Thyroid gland (tissue), 4 donors: ENCODE data around the gene CA12. TPM values are rescaled to one million over a fixed set of nuclear protein-coding genes. Genes with fewer than 3 reads are reported as not detected.

Source experiments
- DNase-seq, 2 donors: peaks; one replicate each; pipeline ENCODE4 v3.0.0-alpha.2; 2019
- H3K27ac ChIP-seq, 3 donors: fragments of 200-600 bp; sonication (generic); 1 replicate in 2 of 3; 2 replicates in 1 of 3; pipeline ENCODE4 v1.5.1; 2016 to 2019; ENCODE audit warnings: mild to moderate bottlenecking in 1 of 3, moderate library complexity in 1 of 3
- H3K27me3 ChIP-seq: fragments of 200-600 bp; sonication (generic); one replicate; pipeline ENCODE4 v1.5.1; 2019
- H3K36me3 ChIP-seq, 2 donors: fragments of 200-600 bp; sonication (generic); one replicate each; pipeline ENCODE4 v1.5.1; 2016 to 2019
- H3K4me1 ChIP-seq, 2 donors: fragments of 200-600 bp; sonication (generic); one replicate each; pipeline ENCODE4 v1.5.1; 2017 to 2019
- H3K4me3 ChIP-seq, 3 donors: fragments of 200-600 bp; sonication (generic); replicated peaks in 1 of 3; 1 replicate in 2 of 3; 2 replicates in 1 of 3; pipeline ENCODE4 v1.5.1; 2016; ENCODE audit warnings: mild to moderate bottlenecking in 1 of 3
- H3K9me3 ChIP-seq: fragments of 200-600 bp; sonication (generic); one replicate; pipeline ENCODE4 v1.5.1; 2017
- CTCF ChIP-seq, 6 experiments: fragments of 200-600 bp in 3 of 6; fragments of 450-650 bp in 3 of 6; sonication (generic) in 3 of 6; IDR thresholded peaks; one replicate each; pipeline ENCODE4 v1.5.1; 2016 to 2019; ENCODE audit warnings: antibody characterized with exemption in 6 of 6, mild to moderate bottlenecking in 2 of 6, inconsistent platforms in 1 of 6, moderate library complexity in 1 of 6
- POLR2A ChIP-seq, 2 donors: fragments of 450-650 bp; IDR thresholded peaks; one replicate each; pipeline ENCODE4 v1.6.1; 2017; ENCODE audit warnings: antibody characterized with exemption in 2 of 2, mild to moderate bottlenecking in 2 of 2, moderate library complexity in 1 of 2
- WGBS, 2 donors: methylation state at CpG; one replicate each; pipeline ENCODE4 v1.1.5; 2017; 5-methylcytosine and 5-hydroxymethylcytosine counted together
- intact Hi-C: fragments of 100-400 bp; cut with DNase I; formaldehyde crosslinking; loops from one replicate; pipeline ENCODE4 v1.15.1; 2023
- total RNA-seq, 4 donors: library from RNA; depleted of rRNA; stranded (reverse); fragments of >200 nt; gene quantifications; one replicate each; pipeline ENCODE4 v1.2.3, GENCODE V29; 2016

The CA12 gene
- total RNA-seq, 4 donors from 2014 or later: 0.33 to 21.9 (median 4.3) TPM

GRCh38 chr15:63402498-63403253 lies 21.0 kb upstream of the CA12 start:
- no peak overlapping the region for H3K4me3 ChIP-seq
- H3K4me1 ChIP-seq: no peaks in the 10 kb centered on the region
- DNase-seq: no peak
- H3K9me3 ChIP-seq: no peaks in the 10 kb centered on the region
- no peaks in the 10 kb centered on the region for H3K27me3 ChIP-seq
- 47 to 56% methylated on average over 7 of the region's 7 CpGs for WGBS, 2 donors
- TF ChIP-seq CTCF (IDR thresholded peaks at IDR 0.05): peak; percentile 26 to 80 (median 52)
- no peak for TF ChIP-seq POLR2A (IDR thresholded peaks at IDR 0.05)
- H3K36me3 ChIP-seq: no peaks in the 10 kb centered on the region
- intact Hi-C loops: loop anchor here (2.0 kb wide), 1 partner anchor 112 kb away; no protein-coding TSS in a partner anchor
- no peak overlapping the region for H3K27ac ChIP-seq

- WGBS, 2 donors: 95 to 98% methylated on average over 5 of the region's 5 CpGs
- Histone ChIP-seq H3K27me3 (no peaks in the 10 kb centered on the region), H3K9me3 (no peaks in the 10 kb centered on the region), H3K36me3 (no peaks in the 10 kb centered on the region), H3K4me3 (no peak overlapping the region), H3K27ac (no peak overlapping the region), H3K4me1 (peaks cover 0 to 2% of the 10 kb centered on the region in 2 donors)
- intact Hi-C loops: loop anchor here (2.0 kb wide), 1 partner anchor 111 kb away; no protein-coding TSS in a partner anchor
- TF ChIP-seq CTCF (IDR thresholded peaks at IDR 0.05) (no peak), POLR2A (IDR thresholded peaks at IDR 0.05) (no peak)
- no peak for DNase-seq
These were observed 20.3 kb upstream of the CA12 start for GRCh38 chr15:63401714-63402497.

GRCh38 chr15:63401078-63401477 lies 19.4 kb upstream of the CA12 start:
- Histone ChIP-seq H3K9me3 (no peaks in the 10 kb centered on the region), H3K36me3 (no peaks in the 10 kb centered on the region), H3K27ac (no peak overlapping the region), H3K4me1 (peaks cover 6 to 10% of the 10 kb centered on the region in 2 donors), H3K27me3 (no peaks in the 10 kb centered on the region), H3K4me3 (no peak overlapping the region)
- DNase-seq: no peak
- intact Hi-C loops: no loop called here
- TF ChIP-seq CTCF (IDR thresholded peaks at IDR 0.05): no peak
- no peak for TF ChIP-seq POLR2A (IDR thresholded peaks at IDR 0.05)
- 90 to 92% methylated on average over 2 of the region's 2 CpGs for WGBS, 2 donors

GRCh38 chr15:63398456-63398855 lies 16.8 kb upstream of the CA12 start:
- H3K27me3 ChIP-seq: no peaks in the 10 kb centered on the region
- WGBS, 2 donors: 94 to 95% methylated on average over 2 of the region's 2 CpGs
- H3K36me3 ChIP-seq: no peaks in the 10 kb centered on the region
- no peak for DNase-seq
- TF ChIP-seq CTCF (IDR thresholded peaks at IDR 0.05): no peak
- no peak for TF ChIP-seq POLR2A (IDR thresholded peaks at IDR 0.05)
- no peak overlapping the region for H3K27ac ChIP-seq
- no peak overlapping the region for H3K4me3 ChIP-seq
- intact Hi-C loops: no loop called here
- H3K9me3 ChIP-seq: no peaks in the 10 kb centered on the region
- H3K4me1 ChIP-seq: peaks cover 10 to 17% of the 10 kb centered on the region in 2 donors
